HL-60 (cell line): Measurements from ENCODE around the gene TBX15.

Experiments
- DNase-seq, 2 experiments: peaks; one replicate each; pipeline ENCODE4 v3.0.0-alpha.2; 2010 to 2020; ENCODE audit warnings: low read depth in 1 of 2, low spot score in 1 of 2
- H3K27ac ChIP-seq: fragments of 250-450 bp; sonication (Bioruptor Pico); replicated peaks from 2 replicates; pipeline ENCODE4 v1.5.1; 2020; ENCODE audit warnings: mild to moderate bottlenecking, moderate library complexity
- H3K27me3 ChIP-seq: fragments of 250-450 bp; sonication (Bioruptor Pico); 2 replicates; pipeline ENCODE4 v1.5.1; 2021; ENCODE audit warnings: mild to moderate bottlenecking, moderate library complexity; ENCODE audit not compliant: insufficient read depth, poor library complexity, severe bottlenecking
- H3K4me3 ChIP-seq: replicated peaks from 2 replicates; pipeline ENCODE4 v1.5.1; 2011; ENCODE audit warnings: mild to moderate bottlenecking, control low read depth, low read length; ENCODE audit not compliant: insufficient read depth
- CTCF ChIP-seq: IDR thresholded peaks from one replicate; pipeline ENCODE4 v1.5.1; 2011; ENCODE audit warnings: low read length, control low read depth, inconsistent platforms; ENCODE audit not compliant: insufficient read depth
- GABPA ChIP-seq: IDR thresholded peaks from 2 replicates; pipeline ENCODE4 v1.6.1; 2012; ENCODE audit warnings: low read depth
- POLR2AphosphoS5 ChIP-seq: IDR thresholded peaks from 2 replicates; pipeline ENCODE4 v1.6.1; 2012; ENCODE audit warnings: low read depth
- REST ChIP-seq: IDR thresholded peaks from 2 replicates; pipeline ENCODE4 v1.6.1; 2012; ENCODE audit warnings: low read depth; ENCODE audit not compliant: insufficient replicate concordance
- SPI1 ChIP-seq: IDR thresholded peaks from 2 replicates; pipeline ENCODE4 v1.6.1; 2012; ENCODE audit warnings: low read depth, mild to moderate bottlenecking, borderline replicate concordance

The TBX15 gene

GRCh38 chr1:119000371-119001180, 12.4 kb upstream of the TBX15 start:
- no peak for TF ChIP-seq SPI1
- TF ChIP-seq POLR2AphosphoS5, result no peak
- TF ChIP-seq REST, result no peak
- no peak for TF ChIP-seq CTCF
- TF ChIP-seq GABPA, result no peak
- Histone ChIP-seq H3K4me3 (no peak overlapping the region), H3K27ac (no peak overlapping the region), H3K27me3 (peaks cover 66% of the 10 kb centered on the region)
- DNase-seq, result no peak

GRCh38 chr1:118999348-119000071, 11.4 kb upstream of the TBX15 start:
- Histone ChIP-seq H3K27me3 (peaks cover 66% of the 10 kb centered on the region), H3K4me3 (no peak overlapping the region), H3K27ac (no peak overlapping the region)
- no peak for DNase-seq
- TF ChIP-seq POLR2AphosphoS5 (no peak), REST (no peak), GABPA (no peak), CTCF (no peak), SPI1 (no peak)

- DNase-seq, result no peak
- no peak for TF ChIP-seq REST
- no peak for TF ChIP-seq SPI1
- no peak for TF ChIP-seq GABPA
- TF ChIP-seq CTCF, result no peak
- no peak for TF ChIP-seq POLR2AphosphoS5
- Histone ChIP-seq H3K27ac (no peak overlapping the region), H3K4me3 (no peak overlapping the region), H3K27me3 (peaks cover 72% of the 10 kb centered on the region)
Measured at GRCh38 chr1:118998171-118998570, 10.0 kb upstream of the TBX15 start.
